A549 treated with AZD2906 at 1 μM for 4 hours (cell line): Measurements from ENCODE around the gene RANGAP1. TPM values are rescaled to one million over a fixed set of nuclear protein-coding genes. Genes with fewer than 3 reads are reported as not detected.

Source experiments
- total RNA-seq: library from RNA; stranded (reverse); fragments of 200-300 nt; extraction: Qiagen RNA extraction; gene quantifications from 5 replicates; pipeline ENCODE4 v1.2.3, GENCODE V29; 2022

The RANGAP1 gene, protein sequence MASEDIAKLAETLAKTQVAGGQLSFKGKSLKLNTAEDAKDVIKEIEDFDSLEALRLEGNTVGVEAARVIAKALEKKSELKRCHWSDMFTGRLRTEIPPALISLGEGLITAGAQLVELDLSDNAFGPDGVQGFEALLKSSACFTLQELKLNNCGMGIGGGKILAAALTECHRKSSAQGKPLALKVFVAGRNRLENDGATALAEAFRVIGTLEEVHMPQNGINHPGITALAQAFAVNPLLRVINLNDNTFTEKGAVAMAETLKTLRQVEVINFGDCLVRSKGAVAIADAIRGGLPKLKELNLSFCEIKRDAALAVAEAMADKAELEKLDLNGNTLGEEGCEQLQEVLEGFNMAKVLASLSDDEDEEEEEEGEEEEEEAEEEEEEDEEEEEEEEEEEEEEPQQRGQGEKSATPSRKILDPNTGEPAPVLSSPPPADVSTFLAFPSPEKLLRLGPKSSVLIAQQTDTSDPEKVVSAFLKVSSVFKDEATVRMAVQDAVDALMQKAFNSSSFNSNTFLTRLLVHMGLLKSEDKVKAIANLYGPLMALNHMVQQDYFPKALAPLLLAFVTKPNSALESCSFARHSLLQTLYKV
- 74.0 to 92.4 TPM (median 87.6 TPM) in 5 replicates for total RNA-seq

GRCh38 chr22:41285820-41286638 is at the start of gene RANGAP1:
Gene RANGAP1 (minus strand): TSS chr22:41286187. CDS start chr22:41281044, 5,143 bp downstream.

DNA sequence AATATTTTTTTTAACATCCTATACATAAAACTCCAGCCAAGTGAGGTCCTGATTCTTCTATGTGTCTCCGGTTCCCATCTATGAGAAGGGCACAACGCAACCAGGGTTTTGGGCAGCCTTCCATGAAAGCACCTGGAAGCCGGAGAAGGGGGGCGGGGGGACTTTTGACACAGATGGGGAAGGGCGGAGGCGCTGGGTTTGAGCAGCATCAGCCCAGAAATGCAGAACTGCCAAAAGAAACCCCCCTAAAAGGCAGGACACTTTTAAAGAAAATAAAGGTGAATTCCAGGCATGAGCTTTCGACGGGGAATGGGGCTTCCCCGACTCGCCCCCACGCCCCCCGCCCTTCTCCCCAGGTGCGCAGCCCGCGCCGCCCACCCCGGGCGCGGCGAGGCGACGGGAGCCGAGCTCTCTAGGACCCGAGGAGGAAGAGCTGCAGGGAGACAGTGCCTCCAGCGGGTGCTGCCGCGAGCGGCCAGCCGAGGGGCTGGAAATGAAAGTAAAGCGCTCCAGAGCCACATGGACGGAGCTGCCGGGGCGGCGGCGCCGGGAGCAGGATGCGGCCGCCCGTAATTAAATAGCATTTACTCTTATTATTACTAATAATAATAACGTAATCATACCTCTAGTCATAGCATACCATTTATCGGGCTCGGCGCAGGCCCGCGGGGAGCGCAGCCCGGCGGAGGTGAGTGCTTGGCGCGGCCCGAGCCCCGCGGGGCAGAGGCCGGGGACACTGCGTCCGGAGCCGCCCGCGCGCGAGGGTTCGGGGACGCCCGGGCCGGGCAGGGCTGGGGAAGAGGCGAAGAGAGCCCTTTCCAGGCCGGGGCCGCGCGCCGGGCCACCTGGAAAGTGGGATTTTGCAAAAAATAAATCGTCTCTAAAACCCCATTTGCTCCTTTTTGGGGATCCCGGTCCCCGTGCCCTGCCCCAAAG is 15.4 kb upstream of the RANGAP1 start, which contains the start of gene ZC3H7B:
TSS of gene ZC3H7B (plus strand) at position 441 of the 936 bp plus-strand sequence. CDS start 19,136 bp downstream, outside the sequence.

DNA sequence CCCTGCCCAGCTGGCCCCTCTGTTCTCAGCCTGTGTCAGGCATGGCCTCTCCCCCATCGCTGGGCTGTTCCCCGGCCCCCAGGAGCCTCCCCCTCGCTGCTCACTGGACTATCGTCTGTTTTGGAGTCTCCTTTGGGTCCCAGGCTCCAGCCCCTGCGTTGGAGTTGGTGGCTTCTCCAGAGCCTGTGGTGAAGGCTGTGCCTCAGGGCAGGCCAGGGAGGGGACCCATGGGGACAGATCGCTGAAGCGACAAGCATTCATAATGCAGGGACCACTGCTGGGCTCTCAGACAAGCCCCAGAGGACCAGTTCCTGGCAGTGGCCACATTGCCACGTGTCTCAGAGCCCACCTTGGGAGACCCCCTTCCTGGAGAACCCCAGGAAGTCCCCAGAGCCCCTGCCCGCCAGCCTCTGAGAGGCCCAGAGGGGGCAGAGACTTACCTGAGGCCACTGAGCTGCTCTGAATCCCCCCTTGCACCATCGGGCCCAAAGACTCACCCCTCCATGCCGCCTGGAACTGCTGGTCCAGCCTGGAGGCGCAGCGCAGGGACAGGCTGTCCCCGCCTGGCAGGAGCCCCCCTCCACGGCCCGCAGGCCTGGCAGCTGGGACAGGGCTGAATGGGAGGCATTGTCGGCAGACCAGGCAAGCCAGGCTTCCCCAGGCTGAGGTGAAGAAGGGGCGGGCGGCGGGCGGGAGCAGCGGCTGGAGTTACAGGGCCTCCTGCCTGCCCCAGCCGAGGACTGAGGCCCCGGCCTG is 45.4 kb downstream of the RANGAP1 start, which contains the start of gene CHADL:
TSS of gene CHADL (minus strand) at position 555 of the 756 bp plus-strand sequence. CDS start at position 505, 50 bp downstream.

GRCh38 chr22:41204992-41205900 is 80.7 kb downstream of the RANGAP1 start, which contains the start of gene L3MBTL2:
Gene L3MBTL2 (plus strand): TSS chr22:41205312. CDS start chr22:41205363, 51 bp downstream.

Other genes with a start within 250 kb of the RANGAP1 start
- 17.6 to 25.9 TPM (median 18.8 TPM) in 5 replicates for gene EP300, start 193.6 kb downstream of the RANGAP1 start, total RNA-seq
- gene L3MBTL2, start 80.9 kb downstream of the RANGAP1 start, total RNA-seq = 17.4 to 19.3 TPM (median 18.7 TPM) in 5 replicates
- 0.10 TPM in 1 of 5 replicates, not detected in the others for gene CHADL, start 45.3 kb downstream of the RANGAP1 start, total RNA-seq
- gene ZC3H7B, start 15.3 kb upstream of the RANGAP1 start, total RNA-seq = 19.4 to 24.1 TPM (median 21.0 TPM) in 5 replicates
- 0.86 to 1.0 TPM (median 0.92 TPM) in 5 replicates for gene TEF, start 95.8 kb upstream of the RANGAP1 start, total RNA-seq
- gene TOB2, start 160.6 kb upstream of the RANGAP1 start, total RNA-seq = 24.3 to 26.4 TPM (median 25.9 TPM) in 5 replicates
- 56.1 to 71.7 TPM (median 63.8 TPM) in 5 replicates for gene PHF5A, start 182.5 kb upstream of the RANGAP1 start, total RNA-seq
- gene ACO2, start 182.9 kb upstream of the RANGAP1 start, total RNA-seq = 48.1 to 49.8 TPM (median 49.3 TPM) in 5 replicates